CD14-positive monocyte (primary cell): ENCODE data around the gene BCL2A1. TPM values are rescaled to one million over a fixed set of nuclear protein-coding genes. Genes with fewer than 3 reads are reported as not detected.

ENCODE experiments used
- DNase-seq, 3 donors: peaks; one replicate each; pipeline ENCODE4 v3.0.0-alpha.2; 2011 to 2022
- H2AFZ ChIP-seq: 2 replicates; pipeline ENCODE4 v1.6.0; 2012; ENCODE audit warnings: mild to moderate bottlenecking, low read depth, low read length, inconsistent platforms; ENCODE audit not compliant: insufficient read depth, poor library complexity, severe bottlenecking
- H3K27ac ChIP-seq, 2 donors: 1 replicate in 1 of 2; 2 replicates in 1 of 2; pipeline ENCODE4 v1.5.1; 2012 to 2013; ENCODE audit warnings: low read length in 2 of 2, control low read depth in 1 of 2, inconsistent platforms in 1 of 2, low read depth in 1 of 2, mild to moderate bottlenecking in 1 of 2
- H3K27me3 ChIP-seq, 2 donors: one replicate each; pipeline versions ENCODE4 v1.6.0 to v1.6.1; 2011 to 2013; ENCODE audit warnings: low read length in 2 of 2; ENCODE audit not compliant: control insufficient read depth in 2 of 2, insufficient read depth in 2 of 2
- H3K36me3 ChIP-seq, 2 donors: replicated peaks in 1 of 2; 1 replicate in 1 of 2; 2 replicates in 1 of 2; pipeline versions ENCODE4 v1.5.1 to v1.6.1; 2012 to 2013; ENCODE audit warnings: low read length in 2 of 2, control low read depth in 1 of 2, inconsistent platforms in 1 of 2, mild to moderate bottlenecking in 1 of 2; ENCODE audit not compliant: insufficient read depth in 2 of 2, control insufficient read depth in 1 of 2
- H3K4me1 ChIP-seq, 2 donors: 1 replicate in 1 of 2; 2 replicates in 1 of 2; pipeline versions ENCODE4 v1.5.1 to v1.6.1; 2012 to 2013; ENCODE audit warnings: low read length in 2 of 2, control low read depth in 1 of 2, inconsistent platforms in 1 of 2, mild to moderate bottlenecking in 1 of 2, moderate library complexity in 1 of 2; ENCODE audit not compliant: insufficient read depth in 2 of 2, control insufficient read depth in 1 of 2
- H3K4me2 ChIP-seq: replicated peaks from 2 replicates; pipeline ENCODE3; 2012; ENCODE audit warnings: low read length, moderate library complexity, mild to moderate bottlenecking; ENCODE audit not compliant: poor library complexity, severe bottlenecking; ENCODE audit errors: extremely low read depth
- H3K4me3 ChIP-seq, 3 experiments: fragments of 200-600 bp in 1 of 3; sonication (generic) in 1 of 3; replicated peaks in 1 of 3; 1 replicate in 2 of 3; 2 replicates in 1 of 3; pipeline ENCODE4 v1.5.1; 2011 to 2013; ENCODE audit warnings: low read length in 3 of 3, mild to moderate bottlenecking in 3 of 3, control low read depth in 2 of 3, low read depth in 2 of 3, inconsistent platforms in 1 of 3, moderate library complexity in 1 of 3
- H3K79me2 ChIP-seq: 2 replicates; pipeline ENCODE4 v1.6.0; 2012; ENCODE audit warnings: mild to moderate bottlenecking, control low read depth, inconsistent platforms, low read length, moderate library complexity; ENCODE audit not compliant: insufficient read depth
- H3K9ac ChIP-seq: 2 replicates; pipeline ENCODE4 v1.6.0; 2017; ENCODE audit warnings: low read length, mild to moderate bottlenecking; ENCODE audit not compliant: insufficient read depth, poor library complexity, severe bottlenecking
- H3K9me3 ChIP-seq, 2 donors: replicated peaks in 1 of 2; 1 replicate in 1 of 2; 2 replicates in 1 of 2; pipeline versions ENCODE4 v1.5.1 to v1.6.1; 2012 to 2013; ENCODE audit warnings: low read length in 2 of 2, control low read depth in 1 of 2; ENCODE audit not compliant: control insufficient read depth in 1 of 2, insufficient read depth in 1 of 2
- H4K20me1 ChIP-seq: 2 replicates; pipeline ENCODE4 v1.6.0; 2012; ENCODE audit warnings: mild to moderate bottlenecking, low read length, control low read depth, moderate library complexity; ENCODE audit not compliant: insufficient read depth
- H3K27ac Mint-ChIP-seq, 7 donors: one replicate each; pipeline ENCODE4 v1.8.0; 2020; ENCODE audit warnings: mild to moderate bottlenecking in 7 of 7, mixed read lengths in 7 of 7, moderate library complexity in 6 of 7, inconsistent platforms in 2 of 7
- H3K27me3 Mint-ChIP-seq, 3 donors: one replicate each; pipeline ENCODE4 v1.8.0; 2021 to 2022; ENCODE audit warnings: low read depth in 3 of 3, mild to moderate bottlenecking in 3 of 3, mixed read lengths in 3 of 3, moderate library complexity in 3 of 3, inconsistent platforms in 1 of 3
- H3K36me3 Mint-ChIP-seq, 2 donors: one replicate each; pipeline ENCODE4 v1.8.0; 2020; ENCODE audit warnings: mixed read lengths in 2 of 2, inconsistent platforms in 1 of 2, mild to moderate bottlenecking in 1 of 2
- H3K4me1 Mint-ChIP-seq: one replicate; pipeline ENCODE4 v1.8.0; 2020; ENCODE audit warnings: mild to moderate bottlenecking, mixed read lengths
- H3K4me3 Mint-ChIP-seq, 2 donors: one replicate each; pipeline ENCODE4 v1.8.0; 2020; ENCODE audit warnings: mild to moderate bottlenecking in 2 of 2, mixed read lengths in 2 of 2, moderate library complexity in 1 of 2
- H3K9me3 Mint-ChIP-seq, 7 donors: one replicate each; pipeline ENCODE4 v1.8.0; 2020 to 2022; ENCODE audit warnings: mixed read lengths in 7 of 7, mild to moderate bottlenecking in 6 of 7, moderate library complexity in 6 of 7, inconsistent platforms in 2 of 7
- CTCF ChIP-seq: fragments of 200-600 bp; IDR thresholded peaks from one replicate; pipeline ENCODE4 v1.8.0; 2022; ENCODE audit warnings: antibody characterized with exemption, mild to moderate bottlenecking
- intact Hi-C, 2 donors: fragments of 100-400 bp; cut with micrococcal nuclease; formaldehyde crosslinking; loops; one replicate each; pipeline versions ENCODE4 v1.15.0 to v1.15.1; 2023
- polyA plus RNA-seq, 3 donors: library from polyadenylated mRNA; depleted of rRNA in 1 of 3; unstranded in 2 of 3; stranded (reverse) in 1 of 3; fragments of 300-500 nt in 2 of 3; fragments of >200 nt in 1 of 3; fragmentation: Illumina TruSeq in 2 of 3; gene quantifications; 1 replicate in 2 of 3; 2 replicates in 1 of 3; pipeline ENCODE4 v1.2.3, GENCODE V29; 2012 to 2021

BCL2A1 gene
- polyA plus RNA-seq, 3 donors = 277 to 465 (median 350) TPM

GRCh38 chr15:79914728-79915127, 56.3 kb downstream of the BCL2A1 start:
- TF ChIP-seq CTCF = no peak
- peaks cover 0 to 47% of the 10 kb centered on the region in 2 donors for H3K36me3 ChIP-seq
- H3K27ac ChIP-seq = no peak overlapping the region
- H3K27me3 Mint-ChIP-seq = peaks cover 0 to 2% (median 1%) of the 10 kb centered on the region in 3 donors
- H4K20me1 ChIP-seq = no peaks in the 10 kb centered on the region
- H3K4me3 ChIP-seq = peak overlapping the region in 1 of 3 experiments; percentile 23
- H3K4me1 Mint-ChIP-seq = peaks cover 11% of the 10 kb centered on the region
- H3K9me3 Mint-ChIP-seq = peaks cover 41 to 87% (median 76%) of the 10 kb centered on the region in 7 donors
- no peak overlapping the region for H3K4me2 ChIP-seq
- peaks cover 59 to 79% of the 10 kb centered on the region in 2 donors for H3K9me3 ChIP-seq
- no peak overlapping the region for H3K4me3 Mint-ChIP-seq
- intact Hi-C loops = no loop called here
- H3K27me3 ChIP-seq = no peaks in the 10 kb centered on the region
- H3K4me1 ChIP-seq = peaks cover 8 to 10% of the 10 kb centered on the region in 2 donors
- H3K27ac Mint-ChIP-seq = no peak overlapping the region
- H3K9ac ChIP-seq = no peak overlapping the region
- H2AFZ ChIP-seq = no peak overlapping the region
- DNase-seq = no peak
- peaks cover 5% of the 10 kb centered on the region for H3K79me2 ChIP-seq
- peaks cover 20 to 58% of the 10 kb centered on the region in 2 donors for H3K36me3 Mint-ChIP-seq

Other genes with a start within 250 kb of the BCL2A1 start
- 100 to 1,000 TPM in 1 of 3 donors, 10 to 100 TPM in 2; 44.6 to 129 (median 76.4) TPM for gene MTHFS, start 74.2 kb downstream of the BCL2A1 start, polyA plus RNA-seq
- 100 to 1,000 TPM in 1 of 3 donors, 10 to 100 TPM in 2; 41.6 to 106 (median 99.6) TPM for gene ZFAND6, start 88.5 kb upstream of the BCL2A1 start, polyA plus RNA-seq
- 10 to 100 TPM; 16.5 to 25.4 (median 24.0) TPM for gene FAH, start 181.8 kb upstream of the BCL2A1 start, polyA plus RNA-seq